HG03520 (cell line): Measurements from ENCODE around the gene AGAP5.

Source experiments
- ATAC-seq: cut with Tn5 transposase; IDR thresholded peaks from one replicate; pipeline ENCODE4 v1.9.1; 2021; ENCODE audit warnings: mild to moderate bottlenecking, moderate library complexity; ENCODE audit not compliant: unreplicated experiment

The AGAP5 gene

GRCh38 chr10:73655990-73656298 is 42.0 kb downstream of the AGAP5 start, which contains the start of gene SYNPO2L:
SYNPO2L (minus strand) TSS chr10:73656029; CDS start chr10:73655922, 107 bp downstream.
- no peak for ATAC-seq

DNA sequence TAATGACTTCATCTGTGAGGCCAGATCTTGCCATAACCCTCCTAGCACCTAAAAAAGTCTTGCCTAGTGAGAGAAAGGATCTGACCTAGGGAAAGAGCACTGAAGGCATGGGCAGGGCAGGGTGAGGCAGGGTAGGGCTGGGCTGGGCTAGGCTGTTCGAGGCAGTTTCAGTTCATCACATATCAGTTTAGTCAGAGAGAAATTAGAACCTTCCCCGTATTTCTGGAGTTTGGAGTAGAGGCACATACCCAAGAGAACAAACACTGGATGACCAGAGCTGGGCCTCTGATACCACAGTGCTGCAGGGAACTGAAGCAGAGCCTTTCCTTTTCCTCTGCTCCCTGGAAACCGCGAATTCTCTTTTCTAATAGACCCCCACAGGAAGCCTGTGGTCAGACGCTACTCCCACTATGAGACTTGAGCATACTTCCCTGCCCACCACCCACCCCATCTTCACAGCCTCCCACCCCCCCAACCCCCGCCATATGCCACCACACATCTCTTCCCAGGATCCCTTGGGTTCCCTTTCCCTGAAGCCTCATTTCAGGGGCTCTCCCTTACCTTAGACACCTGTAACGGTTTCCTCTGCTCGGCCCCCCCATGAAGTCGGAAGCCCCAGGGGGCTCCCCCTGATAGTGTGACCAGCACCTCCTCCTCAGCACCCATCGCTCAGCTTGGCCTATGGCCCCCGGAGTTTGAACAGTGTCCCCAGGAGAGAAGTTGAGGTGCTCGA is 42.5 kb downstream of the AGAP5 start:
- ATAC-seq, result no peak

DNA sequence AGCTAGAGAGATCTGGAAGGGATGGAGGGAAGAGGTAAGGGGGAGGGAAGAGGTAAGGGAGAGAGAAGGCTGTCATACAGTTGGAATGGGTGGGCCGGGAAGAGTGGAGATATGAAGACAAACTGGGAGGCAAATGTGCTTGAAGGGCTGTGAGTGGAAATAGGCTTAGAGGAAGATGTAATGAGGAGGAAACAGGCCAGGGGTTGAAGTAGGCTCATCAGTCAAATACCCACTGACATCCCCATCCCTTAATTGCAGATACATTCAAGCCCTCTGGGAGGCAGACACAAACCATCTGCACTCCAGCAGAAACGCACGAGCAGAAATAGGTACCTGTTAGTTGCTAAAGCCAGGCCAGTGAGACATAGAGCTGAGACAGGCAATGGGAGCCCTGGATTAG is 44.2 kb downstream of the AGAP5 start:
- ATAC-seq, result no peak

GRCh38 chr10:73653195-73653594 is 44.7 kb downstream of the AGAP5 start:
- no peak for ATAC-seq

GRCh38 chr10:73650537-73651331 is 47.2 kb downstream of the AGAP5 start:
- no peak for ATAC-seq

- no peak for ATAC-seq
Observed at GRCh38 chr10:73649876-73650536, 47.9 kb downstream of the AGAP5 start.

GRCh38 chr10:73648975-73649829 is 48.7 kb downstream of the AGAP5 start:
- ATAC-seq, result no peak

GRCh38 chr10:73647875-73648651 is 49.8 kb downstream of the AGAP5 start:
- ATAC-seq, result no peak

GRCh38 chr10:73647211-73647874 is 50.6 kb downstream of the AGAP5 start:
- no peak for ATAC-seq

DNA sequence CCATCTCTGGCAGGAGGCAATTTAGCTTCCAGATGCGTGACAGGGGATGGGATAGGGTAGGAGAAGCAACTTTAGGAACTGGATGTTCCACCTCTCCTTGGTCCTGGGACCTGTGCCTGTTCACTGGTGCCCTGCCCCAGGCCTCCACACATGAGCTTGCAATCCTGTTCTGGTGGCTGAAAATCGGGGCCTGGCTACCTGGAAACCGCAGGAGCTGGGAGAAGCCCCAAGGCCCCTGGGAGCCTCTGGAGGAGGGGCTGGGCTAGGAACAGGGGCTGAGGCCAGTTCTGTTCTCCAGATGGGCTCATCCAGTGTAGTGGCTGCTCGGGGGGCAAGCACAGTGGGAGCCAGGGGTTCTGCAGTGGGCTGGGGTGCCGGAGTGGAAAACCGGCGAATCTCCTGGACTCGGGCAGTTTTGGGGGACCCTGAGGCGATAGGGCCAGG is 51.3 kb downstream of the AGAP5 start:
- ATAC-seq, result no peak

GRCh38 chr10:73645251-73645650 is 52.7 kb downstream of the AGAP5 start:
- ATAC-seq, result no peak

- no peak for ATAC-seq
Observed at GRCh38 chr10:73644767-73645166, 53.1 kb downstream of the AGAP5 start.

- peak; percentile 55 for ATAC-seq
Observed at GRCh38 chr10:73644015-73644743, 53.7 kb downstream of the AGAP5 start.

- no peak for ATAC-seq
Observed at GRCh38 chr10:73643362-73643761, 54.5 kb downstream of the AGAP5 start.

DNA sequence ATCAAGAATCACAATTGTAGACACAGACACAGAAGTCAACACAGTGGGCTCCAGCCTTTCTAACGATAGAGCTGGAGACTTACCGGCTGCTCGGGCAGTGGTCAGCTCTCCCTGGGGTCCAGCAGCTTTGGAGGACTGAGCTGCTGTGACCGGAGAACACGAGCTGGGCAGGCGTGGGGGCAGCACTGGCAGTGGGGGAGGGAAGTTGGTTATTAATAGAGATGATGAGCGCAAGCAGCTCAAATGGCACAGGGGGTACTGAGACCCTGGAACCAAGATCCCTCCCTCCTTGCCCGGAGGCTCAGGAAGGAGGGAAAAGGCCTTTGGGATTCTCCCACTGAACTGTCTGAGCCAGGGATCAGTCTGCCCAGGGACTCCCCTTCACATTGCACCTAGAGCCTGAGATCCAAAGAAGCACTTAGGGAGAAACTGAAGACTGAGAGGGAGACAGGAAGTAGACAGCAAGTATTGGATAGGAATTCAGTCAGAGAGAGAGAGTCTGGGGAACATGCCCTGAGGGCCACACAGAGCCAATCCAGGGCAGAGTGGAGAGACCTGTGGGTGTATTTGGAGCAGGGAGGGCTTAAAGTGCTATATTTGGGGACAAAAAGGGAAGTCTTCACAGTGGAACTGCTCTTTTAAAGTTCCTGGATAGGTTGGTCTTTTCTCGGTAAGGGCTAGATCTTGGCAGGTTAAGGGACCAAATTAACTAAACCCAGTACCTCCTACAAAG is 56.4 kb downstream of the AGAP5 start, which contains the start of gene MYOZ1:
Gene MYOZ1, minus strand, starts transcription at position 147 of the 733 bp plus-strand sequence. CDS start 1,457 bp downstream, outside the sequence.
- no peak for ATAC-seq

GRCh38 chr10:73639286-73639685 is 58.6 kb downstream of the AGAP5 start:
- no peak for ATAC-seq

DNA sequence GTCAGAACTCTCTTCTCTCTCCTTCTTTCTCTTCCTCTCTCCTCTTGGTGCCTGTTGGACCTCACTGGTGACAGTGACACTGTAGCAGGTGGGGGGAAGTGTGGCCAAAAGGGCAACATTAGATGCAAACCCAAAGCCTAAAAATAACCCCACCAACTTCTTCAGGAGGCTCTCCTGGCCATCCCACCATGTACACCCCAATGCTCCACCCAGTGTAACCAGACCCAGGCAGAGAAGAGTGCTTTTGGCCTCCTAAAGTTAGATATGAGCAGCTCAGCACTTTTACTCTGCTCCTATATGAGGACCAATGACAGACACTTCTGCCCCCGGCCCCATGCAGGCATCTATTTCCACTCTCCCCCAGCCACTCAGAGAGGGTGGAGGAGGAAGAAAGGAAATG is 62.1 kb downstream of the AGAP5 start:
- ATAC-seq, result no peak

DNA sequence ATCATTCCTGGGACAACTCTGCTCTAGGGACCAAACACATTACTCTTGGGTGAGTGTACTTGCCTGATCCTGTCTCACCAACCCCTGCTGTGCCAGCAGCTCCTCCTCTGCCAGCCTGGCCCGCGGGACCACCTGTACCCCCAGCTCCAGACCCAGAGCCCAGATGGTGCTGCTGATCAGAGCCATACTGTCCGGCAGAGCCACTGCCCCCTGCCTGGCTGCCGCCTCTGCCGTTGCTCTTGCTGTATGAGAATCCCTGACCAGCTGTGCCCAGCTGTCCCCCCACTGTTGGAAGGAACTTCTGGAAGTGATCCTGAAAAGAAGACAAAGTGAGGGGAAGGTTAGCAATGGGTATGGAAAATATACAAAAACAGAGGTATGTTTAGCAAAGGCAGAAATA is 63.5 kb downstream of the AGAP5 start:
- ATAC-seq, result no peak
